Neural crest cell (in vitro differentiated cells): ENCODE results near the gene ATP2C1. TPM values are rescaled to one million over a fixed set of nuclear protein-coding genes. Genes with fewer than 3 reads are reported as not detected.

Experiments used
- DNase-seq: peaks from one replicate; pipeline ENCODE4 v3.0.0; 2021; ENCODE audit warnings: low read depth, mixed read lengths, low spot score
- H3K27ac Mint-ChIP-seq: one replicate; pipeline ENCODE4 v1.8.0; 2021; ENCODE audit warnings: mild to moderate bottlenecking, mixed read lengths; ENCODE audit not compliant: unreplicated experiment
- H3K27me3 Mint-ChIP-seq: 2 replicates; pipeline ENCODE4 v1.8.0; 2021; ENCODE audit warnings: low read depth, mild to moderate bottlenecking, mixed read lengths
- H3K36me3 Mint-ChIP-seq: 2 replicates; pipeline ENCODE4 v1.8.0; 2021; ENCODE audit warnings: low read depth, mild to moderate bottlenecking, mixed read lengths
- H3K4me1 Mint-ChIP-seq: 2 replicates; pipeline ENCODE4 v1.8.0; 2021; ENCODE audit warnings: mixed read lengths
- H3K4me3 Mint-ChIP-seq: one replicate; pipeline ENCODE4 v1.8.0; 2021; ENCODE audit warnings: mild to moderate bottlenecking, mixed read lengths
- H3K9me3 Mint-ChIP-seq: 2 replicates; pipeline ENCODE4 v1.8.0; 2021; ENCODE audit warnings: mixed read lengths
- total RNA-seq: library from RNA; stranded (reverse); gene quantifications from 2 replicates; pipeline ENCODE4 v1.2.1, GENCODE V29; 2021
- TF ChIP-seq, protein P1 (sequence below): fragments of 200-600 bp; sonication (generic); conservative IDR thresholded peaks from 2 replicates; pipeline ENCODE4 v1.5.0; 2021; ENCODE audit warnings: antibody characterized with exemption, mild to moderate bottlenecking

The ATP2C1 gene
- total RNA-seq, 1 donor from 2014 or later, result 73.8 TPM

DNA sequence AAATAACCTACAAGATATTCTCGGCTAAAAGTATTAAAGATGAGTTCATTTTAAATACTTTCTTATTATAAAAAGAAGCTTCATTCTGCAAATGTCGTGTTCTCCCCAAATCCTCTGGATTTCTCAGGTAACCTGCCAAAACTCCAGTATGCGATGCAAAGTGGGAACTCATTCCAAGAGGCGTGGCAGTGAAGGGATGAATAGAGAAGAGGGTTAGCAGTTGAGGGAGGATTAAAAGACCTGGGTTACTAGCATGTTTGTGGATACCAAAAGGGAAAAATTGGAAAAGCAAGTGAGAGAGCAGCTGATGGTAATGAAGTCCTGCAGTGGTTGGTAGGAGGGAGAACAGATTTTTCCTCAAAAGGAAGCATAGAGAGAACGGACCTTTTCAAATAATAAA lies 61.6 kb downstream of the ATP2C1 start:
- Mint-ChIP-seq H3K36me3 (peaks cover 12% of the 10 kb centered on the region), H3K27me3 (no peaks in the 10 kb centered on the region), H3K9me3 (no peaks in the 10 kb centered on the region), H3K27ac (no peak overlapping the region), H3K4me3 (no peak overlapping the region), H3K4me1 (no peaks in the 10 kb centered on the region)
- TF ChIP-seq, protein P1, sequence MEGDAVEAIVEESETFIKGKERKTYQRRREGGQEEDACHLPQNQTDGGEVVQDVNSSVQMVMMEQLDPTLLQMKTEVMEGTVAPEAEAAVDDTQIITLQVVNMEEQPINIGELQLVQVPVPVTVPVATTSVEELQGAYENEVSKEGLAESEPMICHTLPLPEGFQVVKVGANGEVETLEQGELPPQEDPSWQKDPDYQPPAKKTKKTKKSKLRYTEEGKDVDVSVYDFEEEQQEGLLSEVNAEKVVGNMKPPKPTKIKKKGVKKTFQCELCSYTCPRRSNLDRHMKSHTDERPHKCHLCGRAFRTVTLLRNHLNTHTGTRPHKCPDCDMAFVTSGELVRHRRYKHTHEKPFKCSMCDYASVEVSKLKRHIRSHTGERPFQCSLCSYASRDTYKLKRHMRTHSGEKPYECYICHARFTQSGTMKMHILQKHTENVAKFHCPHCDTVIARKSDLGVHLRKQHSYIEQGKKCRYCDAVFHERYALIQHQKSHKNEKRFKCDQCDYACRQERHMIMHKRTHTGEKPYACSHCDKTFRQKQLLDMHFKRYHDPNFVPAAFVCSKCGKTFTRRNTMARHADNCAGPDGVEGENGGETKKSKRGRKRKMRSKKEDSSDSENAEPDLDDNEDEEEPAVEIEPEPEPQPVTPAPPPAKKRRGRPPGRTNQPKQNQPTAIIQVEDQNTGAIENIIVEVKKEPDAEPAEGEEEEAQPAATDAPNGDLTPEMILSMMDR, result no peak
- no peak for DNase-seq

DNA sequence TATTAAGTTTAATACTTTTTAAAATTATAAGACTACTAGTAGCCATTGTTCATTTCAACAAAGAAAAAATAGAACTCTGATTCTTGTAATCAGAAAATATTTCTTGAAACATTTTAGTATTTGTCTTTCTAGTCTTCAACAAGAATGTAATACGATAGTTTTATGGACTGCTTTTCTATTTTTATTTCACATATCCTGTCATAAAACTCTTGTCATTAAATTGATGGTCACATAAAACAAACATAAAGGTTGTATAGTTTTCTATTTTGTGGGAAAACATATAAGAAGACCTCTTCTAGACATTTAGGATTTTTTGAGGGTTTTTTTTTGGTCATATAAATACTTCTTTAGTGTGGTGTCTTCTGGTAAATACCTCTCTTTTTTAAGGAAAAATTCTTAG lies 62.4 kb downstream of the ATP2C1 start:
- no peak overlapping the region for H3K4me3 Mint-ChIP-seq
- TF ChIP-seq, protein P1, result no peak
- no peak overlapping the region for H3K27ac Mint-ChIP-seq
- DNase-seq, result no peak
- no peaks in the 10 kb centered on the region for H3K4me1 Mint-ChIP-seq
- peaks cover 16% of the 10 kb centered on the region for H3K36me3 Mint-ChIP-seq
- H3K27me3 Mint-ChIP-seq, result no peaks in the 10 kb centered on the region
- H3K9me3 Mint-ChIP-seq, result no peaks in the 10 kb centered on the region

DNA sequence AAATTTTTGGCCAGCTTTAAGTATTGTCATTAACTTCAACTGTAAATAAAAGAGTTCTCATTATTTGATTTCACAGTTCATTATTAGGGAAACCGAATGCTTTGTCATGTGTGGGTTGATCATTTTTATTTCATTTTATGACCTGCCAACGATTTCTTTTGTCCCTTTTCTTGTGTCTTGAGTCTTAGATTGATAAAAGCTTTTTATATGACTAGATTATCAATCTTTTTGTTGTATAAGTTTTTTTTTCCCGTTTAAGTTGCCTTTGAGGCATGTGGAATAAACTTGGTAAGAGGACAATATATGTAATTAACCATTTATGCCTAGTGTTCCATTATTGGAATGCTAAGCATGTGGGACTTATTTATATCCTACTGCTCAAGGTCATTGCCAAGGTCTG lies 62.8 kb downstream of the ATP2C1 start:
- Mint-ChIP-seq H3K4me3 (no peak overlapping the region), H3K4me1 (no peaks in the 10 kb centered on the region), H3K27me3 (no peaks in the 10 kb centered on the region), H3K27ac (no peak overlapping the region), H3K36me3 (peaks cover 16% of the 10 kb centered on the region), H3K9me3 (no peaks in the 10 kb centered on the region)
- TF ChIP-seq, protein P1, result no peak
- DNase-seq, result no peak

DNA sequence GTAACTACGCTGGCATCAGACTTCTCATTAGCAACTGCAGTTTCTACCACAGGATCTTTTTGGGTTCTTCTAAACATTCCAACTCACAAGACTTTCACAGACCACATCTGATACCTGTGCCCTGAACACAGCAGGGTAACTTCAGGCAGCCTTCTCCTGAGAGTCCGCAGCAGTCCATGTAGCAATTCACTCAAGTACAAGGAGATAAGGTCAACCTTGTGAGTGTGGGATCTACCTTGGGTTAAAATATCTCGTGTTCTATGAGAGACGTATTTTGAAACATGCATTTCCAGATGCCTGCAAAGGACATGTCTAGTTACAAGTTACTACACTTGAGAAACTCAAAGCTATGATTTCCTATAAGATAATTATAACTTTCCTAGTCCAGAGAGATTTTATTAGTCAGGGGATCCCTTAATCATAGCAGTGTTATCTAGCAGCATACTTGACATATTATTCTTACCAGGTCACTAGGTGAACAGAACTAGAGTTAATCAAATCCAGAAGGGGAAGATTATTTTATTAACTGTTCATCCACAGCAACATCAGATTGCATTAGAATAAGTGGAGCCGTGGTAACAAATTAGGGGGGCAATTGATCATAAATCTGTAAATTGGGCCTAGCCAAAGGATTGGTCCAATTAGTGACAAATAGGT lies 66.4 kb downstream of the ATP2C1 start:
- no peaks in the 10 kb centered on the region for H3K27me3 Mint-ChIP-seq
- no peak overlapping the region for H3K4me3 Mint-ChIP-seq
- no peak for DNase-seq
- peaks cover 15% of the 10 kb centered on the region for H3K4me1 Mint-ChIP-seq
- peaks cover 14% of the 10 kb centered on the region for H3K36me3 Mint-ChIP-seq
- no peaks in the 10 kb centered on the region for H3K9me3 Mint-ChIP-seq
- H3K27ac Mint-ChIP-seq, result no peak overlapping the region
- TF ChIP-seq, protein P1, result no peak

DNA sequence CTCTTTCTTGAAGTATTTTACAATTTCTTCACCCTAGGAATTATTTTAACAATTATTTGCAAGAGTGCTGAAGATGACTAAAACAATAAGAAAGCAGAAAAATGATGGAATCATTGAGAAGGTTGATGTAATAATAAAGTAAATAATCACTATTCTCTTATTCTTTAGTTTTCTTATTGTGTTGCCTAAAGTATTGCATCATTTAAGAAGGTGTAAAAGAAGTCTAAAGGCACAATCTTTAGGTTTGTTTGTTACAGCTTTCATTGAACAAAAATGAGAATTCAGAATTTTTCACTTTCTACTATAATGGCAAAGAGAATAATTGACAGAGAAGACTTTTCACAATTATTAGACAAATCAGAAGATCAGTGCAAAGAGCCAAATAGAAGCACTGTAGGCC lies 67.6 kb downstream of the ATP2C1 start:
- Mint-ChIP-seq H3K36me3 (peaks cover 15% of the 10 kb centered on the region), H3K4me1 (peaks cover 15% of the 10 kb centered on the region), H3K9me3 (no peaks in the 10 kb centered on the region), H3K27me3 (no peaks in the 10 kb centered on the region), H3K4me3 (no peak overlapping the region), H3K27ac (no peak overlapping the region)
- TF ChIP-seq, protein P1, result no peak
- no peak for DNase-seq
